ENCODE results near the gene PNRC2.

Gene PNRC2

DNA sequence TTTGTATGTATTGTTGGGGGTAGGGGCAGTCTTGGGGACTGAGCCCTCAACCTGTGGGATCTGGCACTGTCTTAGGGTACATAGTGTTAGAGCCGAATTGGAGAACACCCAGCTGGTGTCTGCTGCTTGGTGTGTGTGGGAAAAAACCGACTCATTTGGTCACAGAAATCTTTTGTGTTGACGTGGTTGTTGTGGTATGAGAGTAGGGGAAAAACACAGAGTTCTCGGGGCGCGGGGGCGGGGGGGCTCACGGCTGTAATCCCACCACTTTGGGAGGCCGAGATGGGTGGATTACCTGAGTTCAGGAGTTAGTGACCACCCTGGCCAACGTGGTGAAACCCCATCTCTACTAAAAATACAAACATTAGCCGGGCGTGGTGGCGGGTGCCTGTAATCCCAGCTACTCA, 35.8 kb downstream of the PNRC2 start:
- no peak for TF ChIP-seq CTCF (IDR thresholded peaks at IDR 0.05)
- Mint-ChIP-seq H3K36me3 (ENCODE audit: low read depth) (peaks cover 5% of the 10 kb centered on the region), H3K27ac (no peak overlapping the region), H3K4me1 (peaks cover 6% of the 10 kb centered on the region), H3K27me3 (ENCODE audit: low read depth, poor library complexity) (peaks cover 3% of the 10 kb centered on the region), H3K9me3 (peaks cover 14% of the 10 kb centered on the region), H3K4me3 (no peak overlapping the region)
- no peak for DNase-seq

GRCh38 chr1:23996700-23997229, 37.1 kb downstream of the PNRC2 start:
- DNase-seq = no peak
- Mint-ChIP-seq H3K4me1 (peaks cover 13% of the 10 kb centered on the region), H3K36me3 (ENCODE audit: low read depth) (peaks cover under 1% of the 10 kb centered on the region), H3K27ac (no peak overlapping the region), H3K9me3 (peaks cover 10% of the 10 kb centered on the region), H3K4me3 (no peak overlapping the region), H3K27me3 (ENCODE audit: low read depth, poor library complexity) (peaks cover 4% of the 10 kb centered on the region)
- no peak for TF ChIP-seq CTCF (IDR thresholded peaks at IDR 0.05)

- H3K36me3 Mint-ChIP-seq (ENCODE audit: low read depth) = no peaks in the 10 kb centered on the region
- no peak for DNase-seq
- peaks cover 24% of the 10 kb centered on the region for H3K4me1 Mint-ChIP-seq
- no peak overlapping the region for H3K4me3 Mint-ChIP-seq
- no peak overlapping the region for H3K27ac Mint-ChIP-seq
- peaks cover 6% of the 10 kb centered on the region for H3K9me3 Mint-ChIP-seq
- TF ChIP-seq CTCF (IDR thresholded peaks at IDR 0.05) = no peak
- H3K27me3 Mint-ChIP-seq (ENCODE audit: low read depth, poor library complexity) = peaks cover 4% of the 10 kb centered on the region
Observed at GRCh38 chr1:23997812-23998211, 38.2 kb downstream of the PNRC2 start.

DNA sequence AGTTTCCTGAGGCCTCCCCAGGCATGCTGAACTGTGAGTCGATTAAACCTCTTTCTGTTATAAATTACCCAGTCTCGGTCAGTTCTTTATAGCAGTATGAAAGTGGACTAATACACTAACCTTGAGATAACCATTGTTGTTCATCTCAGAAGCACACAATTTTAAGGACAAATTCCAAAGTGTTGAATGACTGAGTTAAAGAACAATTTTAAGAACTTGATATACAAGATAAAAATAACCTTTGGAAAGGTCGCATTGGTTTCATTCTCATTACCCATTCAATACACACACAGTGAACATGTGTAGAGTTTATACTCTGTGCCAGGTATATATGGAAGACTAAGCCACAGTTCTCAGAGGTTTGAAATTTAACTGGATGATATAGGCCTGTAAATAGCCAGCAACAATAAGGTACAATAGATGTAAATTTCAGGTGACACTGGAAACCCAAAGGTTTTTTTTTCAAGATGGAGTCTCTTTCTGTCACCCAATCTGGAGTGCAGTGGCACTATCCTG, 39.6 kb downstream of the PNRC2 start:
- no peak for TF ChIP-seq CTCF (IDR thresholded peaks at IDR 0.05)
- Mint-ChIP-seq H3K27ac (peak overlapping the region; percentile 88), H3K27me3 (ENCODE audit: low read depth, poor library complexity) (peaks cover 4% of the 10 kb centered on the region), H3K36me3 (ENCODE audit: low read depth) (no peaks in the 10 kb centered on the region), H3K4me3 (no peak overlapping the region), H3K9me3 (peaks cover 6% of the 10 kb centered on the region), H3K4me1 (peaks cover 37% of the 10 kb centered on the region)
- DNase-seq = no peak

- no peak for TF ChIP-seq CTCF (IDR thresholded peaks at IDR 0.05)
- peaks cover 4% of the 10 kb centered on the region for H3K9me3 Mint-ChIP-seq
- H3K27ac Mint-ChIP-seq = no peak overlapping the region
- peaks cover 4% of the 10 kb centered on the region for H3K27me3 Mint-ChIP-seq (ENCODE audit: low read depth, poor library complexity)
- no peaks in the 10 kb centered on the region for H3K36me3 Mint-ChIP-seq (ENCODE audit: low read depth)
- peaks cover 48% of the 10 kb centered on the region for H3K4me1 Mint-ChIP-seq
- no peak for DNase-seq
- no peak overlapping the region for H3K4me3 Mint-ChIP-seq
Observed at GRCh38 chr1:24002695-24003094, 43.1 kb downstream of the PNRC2 start.

GRCh38 chr1:24003331-24003972, 43.8 kb downstream of the PNRC2 start:
- Mint-ChIP-seq H3K27me3 (ENCODE audit: low read depth, poor library complexity) (peaks cover 4% of the 10 kb centered on the region), H3K9me3 (peaks cover 4% of the 10 kb centered on the region), H3K27ac (no peak overlapping the region), H3K4me3 (peak overlapping the region; percentile 7), H3K36me3 (ENCODE audit: low read depth) (no peaks in the 10 kb centered on the region), H3K4me1 (peaks cover 53% of the 10 kb centered on the region)
- DNase-seq = no peak
- no peak for TF ChIP-seq CTCF (IDR thresholded peaks at IDR 0.05)
